Stomach smooth muscle (tissue), 2 donors: ENCODE measurements around the gene ZBTB43.

Experiments
- H3K27ac ChIP-seq: one replicate; pipeline ENCODE4 v1.7.0; 2013; ENCODE audit warnings: mild to moderate bottlenecking, low read length, inconsistent platforms
- H3K27me3 ChIP-seq, 2 donors: one replicate each; pipeline ENCODE4 v1.7.0; 2013; ENCODE audit warnings: low read length in 2 of 2; ENCODE audit not compliant: insufficient read depth in 2 of 2, control insufficient read depth in 1 of 2
- H3K36me3 ChIP-seq, 2 donors: one replicate each; pipeline ENCODE4 v1.7.0; 2013; ENCODE audit warnings: low read length in 2 of 2; ENCODE audit not compliant: control insufficient read depth in 2 of 2, insufficient read depth in 2 of 2
- H3K4me1 ChIP-seq: one replicate; pipeline ENCODE4 v1.7.0; 2013; ENCODE audit warnings: low read length; ENCODE audit not compliant: control insufficient read depth, insufficient read depth
- H3K4me3 ChIP-seq, 2 donors: one replicate each; pipeline ENCODE4 v1.7.0; 2013; ENCODE audit warnings: low read length in 2 of 2
- H3K9ac ChIP-seq, 2 donors: one replicate each; pipeline ENCODE4 v1.7.0; 2013; ENCODE audit warnings: low read length in 2 of 2, mild to moderate bottlenecking in 1 of 2
- H3K9me3 ChIP-seq, 2 donors: one replicate each; pipeline ENCODE4 v1.7.0; 2013; ENCODE audit warnings: low read length in 2 of 2; ENCODE audit not compliant: control insufficient read depth in 2 of 2
- donor health status: healthy.
- donor health status: Pancreatic carcinoma.

ZBTB43 gene

DNA sequence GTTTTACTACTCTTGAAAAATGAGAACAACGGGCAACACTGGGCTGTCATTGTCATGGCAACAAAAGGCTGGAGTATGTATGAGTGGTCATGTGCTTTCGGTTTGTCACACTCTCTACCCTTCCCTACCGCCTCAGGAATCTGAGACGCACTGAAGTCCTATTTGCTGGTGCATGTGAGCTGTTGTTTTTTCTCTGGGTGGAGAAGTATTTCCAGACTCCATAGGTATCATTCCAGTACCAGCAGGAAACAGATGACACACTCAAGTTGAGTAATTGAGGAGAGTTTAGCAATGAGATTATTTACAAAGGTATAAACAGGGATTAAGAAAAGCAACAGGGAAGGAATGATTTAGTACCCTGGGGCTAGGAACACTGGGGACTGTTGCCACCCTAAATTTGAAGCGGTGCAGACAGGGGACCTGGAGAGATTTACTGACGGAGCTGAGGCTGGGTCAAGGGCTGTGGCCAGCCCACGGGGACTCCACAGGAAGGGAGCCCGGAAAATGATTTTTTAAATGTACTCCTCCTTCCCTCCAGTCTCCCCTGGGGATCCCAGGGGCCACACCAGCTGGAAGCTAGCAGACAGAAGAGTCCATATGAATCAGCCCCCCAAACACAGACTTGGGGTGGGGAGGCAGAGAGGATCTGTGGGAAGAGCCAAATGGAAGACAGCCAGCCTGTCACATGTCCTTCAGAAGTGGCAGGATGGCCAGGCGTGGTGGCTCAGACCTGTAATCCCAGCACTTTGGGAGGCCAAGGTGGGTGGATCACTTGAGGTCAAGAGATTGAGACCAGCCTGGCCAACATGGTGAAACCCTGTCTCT is 13.2 kb upstream of the ZBTB43 start:
- no peak overlapping the region for H3K27ac ChIP-seq
- H3K4me1 ChIP-seq: peaks cover 2% of the 10 kb centered on the region
- H3K36me3 ChIP-seq: no peaks in the 10 kb centered on the region
- H3K27me3 ChIP-seq: peaks cover 5 to 8% of the 10 kb centered on the region in 2 donors
- H3K4me3 ChIP-seq: no peak overlapping the region
- no peaks in the 10 kb centered on the region for H3K9me3 ChIP-seq
- no peak overlapping the region for H3K9ac ChIP-seq

DNA sequence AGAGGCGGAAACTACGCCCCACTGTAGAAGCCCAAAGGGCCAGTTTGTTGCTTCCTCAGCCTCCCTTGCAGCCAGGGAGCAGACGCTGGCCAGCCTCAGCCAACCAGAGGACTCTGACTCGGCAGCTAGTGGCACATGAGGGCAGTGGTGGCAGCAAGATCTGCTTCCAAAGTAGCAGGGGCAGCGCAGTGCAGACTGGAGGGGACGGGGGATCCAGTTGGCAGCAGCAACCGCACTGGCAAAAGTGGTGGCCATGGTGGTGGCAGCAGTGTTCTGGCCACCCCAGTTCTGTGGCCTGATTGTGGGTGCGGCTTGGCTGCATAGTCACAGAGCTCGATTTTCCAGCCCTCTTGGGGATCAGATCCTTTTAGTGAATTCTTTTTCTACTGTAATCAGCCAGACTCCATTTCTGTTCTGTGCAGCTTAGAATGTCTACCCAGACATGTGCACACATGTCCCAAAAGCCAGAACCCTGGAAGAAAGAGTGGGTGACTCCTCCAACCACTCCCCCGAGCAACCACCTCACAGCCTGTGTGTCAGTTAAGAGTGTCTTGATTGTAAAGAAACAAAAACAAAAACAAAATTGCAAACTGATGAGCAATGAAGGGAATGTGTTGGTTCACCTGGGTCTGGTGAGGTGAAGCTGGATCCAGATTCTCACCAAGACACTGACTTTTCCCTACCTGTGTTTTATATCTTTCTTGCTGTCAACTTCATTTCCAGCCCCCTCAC is 11.0 kb upstream of the ZBTB43 start:
- Histone ChIP-seq H3K27ac (no peak overlapping the region), H3K9me3 (no peaks in the 10 kb centered on the region), H3K4me1 (no peaks in the 10 kb centered on the region), H3K9ac (no peak overlapping the region), H3K27me3 (peaks cover 5 to 8% of the 10 kb centered on the region in 2 donors), H3K4me3 (no peak overlapping the region), H3K36me3 (no peaks in the 10 kb centered on the region)

DNA sequence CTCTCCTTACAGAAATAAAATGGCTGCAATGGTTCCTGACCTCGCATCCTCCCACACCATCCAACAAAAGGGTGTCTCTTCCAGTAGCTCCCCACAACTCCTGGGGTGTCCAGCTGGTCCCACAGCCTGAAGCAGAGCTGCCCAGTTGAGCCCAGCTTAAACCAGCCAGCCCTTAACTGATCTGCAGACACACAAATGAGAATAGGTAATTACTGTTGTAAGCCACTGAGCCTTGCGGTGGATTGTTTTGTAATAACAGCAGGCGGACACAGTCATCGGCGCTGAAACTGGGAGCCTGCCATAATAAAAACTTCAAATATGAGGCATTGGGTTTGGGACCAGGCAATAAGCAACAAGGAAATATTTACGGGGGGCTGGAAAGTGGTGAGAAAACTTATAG is 10.4 kb upstream of the ZBTB43 start:
- Histone ChIP-seq H3K4me1 (no peaks in the 10 kb centered on the region), H3K27ac (no peak overlapping the region), H3K9me3 (no peaks in the 10 kb centered on the region), H3K9ac (no peak overlapping the region), H3K27me3 (peaks cover 5 to 8% of the 10 kb centered on the region in 2 donors), H3K36me3 (no peaks in the 10 kb centered on the region), H3K4me3 (no peak overlapping the region)

DNA sequence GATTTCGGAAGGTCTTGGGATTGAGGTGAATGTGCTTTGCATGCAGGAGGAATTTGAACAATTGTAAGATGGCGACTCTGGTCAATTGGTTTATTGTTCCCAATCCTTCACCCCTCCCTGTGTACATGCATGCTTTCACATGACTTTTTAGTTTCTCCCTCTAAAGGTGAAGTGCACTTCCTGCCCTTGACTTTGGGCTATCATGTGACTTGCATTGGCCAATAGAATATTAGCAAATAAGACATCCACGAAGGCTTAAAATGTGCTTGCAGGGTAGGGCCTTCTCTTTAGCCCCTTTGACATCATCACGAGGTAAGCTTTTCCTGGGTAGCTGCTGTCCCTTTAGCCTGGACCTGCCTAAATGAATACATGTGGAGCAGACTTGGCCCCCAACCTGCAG is 8.1 kb upstream of the ZBTB43 start:
- H3K4me1 ChIP-seq: no peaks in the 10 kb centered on the region
- no peaks in the 10 kb centered on the region for H3K36me3 ChIP-seq
- no peak overlapping the region for H3K9ac ChIP-seq
- H3K27me3 ChIP-seq: peaks cover 5% of the 10 kb centered on the region in 2 donors
- no peaks in the 10 kb centered on the region for H3K9me3 ChIP-seq
- no peak overlapping the region for H3K4me3 ChIP-seq
- no peak overlapping the region for H3K27ac ChIP-seq

DNA sequence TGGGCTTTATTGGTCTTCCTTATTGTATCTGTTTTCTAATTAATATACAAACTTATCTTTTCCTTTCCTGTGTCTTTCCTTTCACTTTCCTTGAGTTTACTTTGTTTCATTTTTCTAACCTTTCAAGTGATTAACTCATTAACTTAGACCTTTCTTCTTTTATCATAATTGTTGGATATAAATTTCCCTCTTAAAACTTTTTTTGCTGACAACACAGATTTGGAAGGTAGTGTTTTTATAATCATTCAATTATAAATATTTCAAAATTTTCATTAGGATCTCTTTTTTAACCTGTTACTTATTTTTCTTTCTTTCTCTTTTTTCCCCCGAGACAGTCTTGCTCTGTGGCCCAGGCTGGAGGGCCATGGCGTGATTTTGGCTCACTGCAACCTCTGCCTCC is 6.9 kb upstream of the ZBTB43 start:
- H3K9ac ChIP-seq: no peak overlapping the region
- H3K9me3 ChIP-seq: no peaks in the 10 kb centered on the region
- H3K4me3 ChIP-seq: no peak overlapping the region
- no peaks in the 10 kb centered on the region for H3K36me3 ChIP-seq
- peaks cover 3 to 5% of the 10 kb centered on the region in 2 donors for H3K27me3 ChIP-seq
- no peak overlapping the region for H3K27ac ChIP-seq
- H3K4me1 ChIP-seq: no peaks in the 10 kb centered on the region

DNA sequence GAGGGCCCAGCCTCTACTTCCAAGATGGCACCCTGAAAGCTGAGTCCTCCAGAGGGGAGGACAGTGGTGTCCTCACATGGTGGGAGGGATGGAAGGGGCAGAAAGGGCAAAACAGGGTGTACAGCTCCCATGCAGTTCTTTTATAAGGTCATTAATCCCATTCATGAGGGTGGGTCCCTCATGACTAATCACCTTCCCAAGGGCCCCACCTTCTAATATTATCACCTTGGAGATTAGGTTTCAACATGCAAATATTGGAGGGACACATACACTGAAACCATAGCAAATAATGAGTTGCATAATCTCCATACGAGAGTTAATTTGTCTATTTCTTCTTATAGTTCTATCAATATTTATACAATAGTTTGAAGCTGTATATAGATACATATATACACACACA is 5.8 kb upstream of the ZBTB43 start:
- H3K36me3 ChIP-seq: no peaks in the 10 kb centered on the region
- H3K4me3 ChIP-seq: no peak overlapping the region
- H3K4me1 ChIP-seq: no peaks in the 10 kb centered on the region
- peaks cover 2 to 3% of the 10 kb centered on the region in 2 donors for H3K27me3 ChIP-seq
- H3K9ac ChIP-seq: no peak overlapping the region
- no peaks in the 10 kb centered on the region for H3K9me3 ChIP-seq
- no peak overlapping the region for H3K27ac ChIP-seq

DNA sequence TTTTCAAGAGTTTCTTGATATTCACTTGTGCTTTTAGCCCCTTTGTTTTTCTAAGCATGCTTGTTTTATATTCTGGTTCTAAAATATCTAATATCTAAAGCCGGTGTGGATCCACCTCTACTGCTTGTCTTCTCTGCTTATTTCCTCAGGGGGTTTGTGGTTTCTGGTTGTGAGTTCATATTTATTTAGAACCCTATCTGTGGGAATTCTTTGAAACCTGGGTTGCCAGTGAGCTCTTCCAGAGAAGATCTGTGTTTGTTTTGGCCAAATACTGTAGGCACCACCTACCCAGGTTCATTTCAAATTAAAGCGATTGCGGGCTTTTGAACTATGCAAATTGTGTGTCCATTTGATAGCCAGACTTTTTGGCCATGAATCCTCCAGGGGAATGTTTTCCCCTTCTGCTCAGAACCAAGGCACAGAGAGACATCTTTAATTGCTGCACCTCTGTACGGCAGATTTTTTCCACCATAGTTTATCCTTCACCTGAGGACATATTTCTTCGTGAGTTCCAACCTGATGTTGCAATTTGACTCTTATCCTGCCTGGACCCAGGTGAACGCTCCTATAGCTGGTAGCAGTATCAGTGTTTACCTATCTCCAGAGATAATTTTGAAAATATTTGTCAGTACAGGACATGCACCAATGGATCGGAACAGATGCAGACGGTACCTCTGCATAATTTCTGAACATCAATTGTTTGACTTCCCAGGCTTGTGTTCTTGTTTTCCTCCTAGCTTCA is 2.4 kb upstream of the ZBTB43 start:
- H3K9me3 ChIP-seq: no peaks in the 10 kb centered on the region
- H3K9ac ChIP-seq: no peak overlapping the region
- H3K4me3 ChIP-seq: no peak overlapping the region
- H3K27me3 ChIP-seq: no peaks in the 10 kb centered on the region
- peaks cover 20% of the 10 kb centered on the region for H3K4me1 ChIP-seq
- no peak overlapping the region for H3K27ac ChIP-seq
- H3K36me3 ChIP-seq: no peaks in the 10 kb centered on the region

DNA sequence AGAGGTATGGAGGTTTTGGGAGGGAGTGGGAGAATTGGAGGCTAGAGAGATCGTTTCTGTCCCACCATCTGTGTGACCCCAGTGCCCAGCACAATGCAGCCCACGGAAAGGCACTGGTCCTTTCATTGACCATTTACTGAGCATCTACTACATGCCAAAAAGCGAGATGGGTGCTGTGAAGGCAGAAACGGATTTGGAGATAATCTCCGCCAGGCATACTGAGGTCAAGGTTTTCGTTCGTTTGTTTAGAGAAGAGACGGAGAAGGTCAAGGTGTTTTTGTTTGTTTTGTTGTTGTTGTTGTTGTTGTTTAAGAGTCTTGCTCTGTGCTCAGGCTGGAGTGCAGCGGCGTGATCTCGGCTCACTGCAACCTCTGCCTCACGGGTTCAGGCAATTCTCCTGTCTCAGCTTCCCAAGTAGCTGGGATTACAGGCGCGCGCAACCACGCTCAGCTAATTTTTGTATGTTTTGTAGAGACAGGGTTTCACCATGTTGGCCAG is 593 bp upstream of the ZBTB43 start:
- Histone ChIP-seq H3K4me3 (peak overlapping the region; percentile 80 to 94), H3K36me3 (no peaks in the 10 kb centered on the region), H3K27ac (peak overlapping the region; percentile 81), H3K27me3 (no peaks in the 10 kb centered on the region), H3K9ac (peak overlapping the region; percentile 50 to 96), H3K4me1 (peaks cover 20% of the 10 kb centered on the region), H3K9me3 (no peaks in the 10 kb centered on the region)

DNA sequence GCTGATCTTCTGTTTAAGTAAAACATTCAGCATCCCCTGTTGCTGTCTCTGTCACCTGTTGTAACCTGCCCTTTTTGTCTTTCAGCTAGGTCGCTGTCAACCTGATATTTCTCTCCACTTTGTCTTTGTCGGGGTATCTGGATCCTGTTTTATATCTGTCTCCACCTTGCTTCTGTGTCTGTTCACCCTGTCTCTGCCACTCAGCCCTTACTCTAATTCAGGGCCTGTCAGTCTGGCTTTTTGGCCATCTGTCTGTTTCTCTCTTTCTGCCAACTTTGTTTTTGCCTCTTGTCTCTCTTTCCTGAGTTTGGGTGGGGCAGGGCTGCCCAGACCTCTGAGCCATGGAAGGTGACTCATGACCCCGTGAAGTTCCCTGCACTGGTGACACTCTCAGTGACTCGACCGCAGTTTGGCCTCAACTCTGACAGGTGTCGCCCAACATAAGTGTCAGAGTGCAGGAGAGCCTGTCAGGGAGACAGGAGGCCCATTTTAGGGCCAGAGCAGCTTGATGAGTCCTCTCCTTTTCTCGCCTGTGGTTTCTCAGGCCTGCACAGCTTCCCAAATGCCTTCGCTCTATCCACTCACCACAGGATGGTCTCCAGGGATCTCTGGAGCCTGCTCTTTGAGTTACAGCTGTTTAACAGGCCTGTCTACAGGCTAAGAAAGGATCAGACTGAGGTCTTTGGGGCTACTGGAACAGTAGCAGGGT is 868 bp downstream of the ZBTB43 start:
- Histone ChIP-seq H3K36me3 (no peaks in the 10 kb centered on the region), H3K4me1 (peaks cover 20% of the 10 kb centered on the region), H3K9ac (peak overlapping the region; percentile 84 to 96), H3K27ac (peak overlapping the region; percentile 81), H3K9me3 (no peaks in the 10 kb centered on the region), H3K27me3 (no peaks in the 10 kb centered on the region), H3K4me3 (peak overlapping the region; percentile 80 to 94)

DNA sequence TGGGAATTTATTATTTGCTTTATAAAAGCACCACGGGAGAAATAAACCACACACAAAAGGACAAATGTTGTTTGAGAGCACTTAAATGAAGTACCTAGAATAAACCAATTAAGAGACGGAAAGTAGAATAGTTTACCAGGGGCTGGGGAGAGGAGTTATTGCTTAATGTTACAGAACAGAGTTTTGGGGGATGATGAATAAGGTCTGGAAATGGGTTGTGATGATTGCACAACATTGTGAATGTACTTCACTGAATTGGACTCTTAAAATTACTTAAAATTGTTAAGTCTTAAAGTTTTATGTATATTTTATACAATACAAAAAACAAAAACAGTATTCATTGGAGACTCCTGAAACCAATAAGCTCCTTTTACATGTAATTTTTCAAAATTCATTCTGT is 1.5 kb downstream of the ZBTB43 start:
- Histone ChIP-seq H3K27me3 (no peaks in the 10 kb centered on the region), H3K27ac (no peak overlapping the region), H3K4me3 (peak overlapping the region; percentile 80 to 94), H3K9me3 (no peaks in the 10 kb centered on the region), H3K4me1 (peaks cover 20% of the 10 kb centered on the region), H3K9ac (peak overlapping the region; percentile 84 to 96), H3K36me3 (no peaks in the 10 kb centered on the region)
